GM13976 (cell line): ENCODE data around the gene C1orf198.

Source experiments
- DNase-seq: peaks from one replicate; pipeline ENCODE4 v3.0.0; 2012; ENCODE audit warnings: low spot score
- CTCF ChIP-seq: IDR thresholded peaks from 2 replicates; pipeline ENCODE4 v1.5.1; 2012; ENCODE audit warnings: borderline replicate concordance, mild to moderate bottlenecking; ENCODE audit not compliant: insufficient read depth; ENCODE audit errors: extremely low read depth, missing control alignments, control extremely low read depth
- in situ Hi-C: fragments of 300-500 bp; cut with MboI; formaldehyde crosslinking; loops from one replicate; pipeline ENCODE4 v1.12.0; 2022; ENCODE audit warnings: low sequenced_read_pairs, mixed read lengths, inconsistent platforms; ENCODE audit not compliant: unreplicated experiment

Gene C1orf198

DNA sequence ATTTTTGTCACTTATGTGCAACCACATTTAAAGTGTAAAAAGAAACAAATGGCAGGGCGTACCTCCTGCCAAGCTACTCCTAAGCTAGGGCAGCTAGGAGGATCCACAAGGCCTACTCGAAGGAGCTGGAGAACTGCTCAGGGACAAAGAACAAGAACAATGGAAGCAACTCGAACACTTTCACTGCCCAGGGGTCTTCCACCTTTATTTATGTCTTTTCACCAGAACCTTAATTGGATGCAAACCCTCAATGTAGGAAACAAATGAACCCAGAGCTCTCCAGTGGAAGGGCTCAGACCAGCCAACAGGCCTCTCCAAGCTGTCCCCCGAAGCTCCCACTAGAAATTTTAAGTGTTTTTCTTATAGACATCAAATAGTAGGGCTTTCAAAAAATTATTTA lies 39.9 kb downstream of the C1orf198 start:
- in situ Hi-C loops = no loop called here
- no peak for DNase-seq
- TF ChIP-seq CTCF = no peak

DNA sequence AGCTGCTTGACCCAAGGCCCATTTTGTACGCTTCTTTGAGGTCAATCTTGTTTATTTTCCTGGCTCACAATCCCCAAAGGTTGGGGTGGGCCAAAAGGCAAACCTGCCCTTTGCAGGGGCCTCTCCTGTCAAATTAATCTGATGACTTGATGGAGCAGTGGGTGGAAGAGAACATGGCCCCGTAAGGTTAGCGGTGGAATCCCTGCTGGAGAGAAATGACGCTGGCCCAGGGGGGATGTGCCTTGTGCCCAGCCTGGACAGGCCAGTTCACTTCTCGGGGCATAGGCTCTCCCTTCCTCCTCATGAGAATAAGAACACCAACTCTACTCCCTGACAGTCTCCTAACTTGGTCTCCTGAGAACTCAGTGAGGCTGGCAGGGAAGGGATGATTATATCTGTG lies 40.5 kb downstream of the C1orf198 start:
- in situ Hi-C loops = no loop called here
- DNase-seq = no peak
- no peak for TF ChIP-seq CTCF

DNA sequence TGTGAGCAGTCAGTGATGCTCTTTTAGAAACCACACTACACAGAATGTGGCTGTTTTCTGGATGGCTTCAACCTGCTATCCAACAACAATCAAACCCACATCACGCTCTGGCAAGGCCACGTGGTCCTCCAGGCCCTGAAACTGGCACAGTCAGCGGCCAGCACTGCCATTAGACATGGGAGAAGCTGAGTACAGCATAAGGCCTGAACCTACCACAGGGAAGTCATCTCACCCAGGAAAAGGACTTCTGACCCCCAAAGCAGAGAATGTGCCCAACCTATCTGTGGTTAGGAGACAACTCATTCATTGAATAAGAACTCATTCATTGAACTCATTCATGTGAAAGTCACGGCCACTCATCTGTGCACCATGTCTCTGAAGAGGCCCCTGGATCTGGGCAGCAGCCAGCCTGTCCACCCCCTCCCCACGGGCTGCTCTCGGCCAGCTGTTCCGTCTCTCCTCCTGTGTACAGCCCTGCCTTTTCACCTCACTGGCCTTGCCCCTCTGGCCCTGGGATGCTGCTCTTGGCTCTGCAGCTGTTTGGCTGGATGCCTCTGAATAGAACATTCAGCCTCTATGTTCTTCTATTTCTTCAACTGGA lies 41.1 kb downstream of the C1orf198 start:
- TF ChIP-seq CTCF = no peak
- in situ Hi-C loops = no loop called here
- DNase-seq = peak; percentile 6

DNA sequence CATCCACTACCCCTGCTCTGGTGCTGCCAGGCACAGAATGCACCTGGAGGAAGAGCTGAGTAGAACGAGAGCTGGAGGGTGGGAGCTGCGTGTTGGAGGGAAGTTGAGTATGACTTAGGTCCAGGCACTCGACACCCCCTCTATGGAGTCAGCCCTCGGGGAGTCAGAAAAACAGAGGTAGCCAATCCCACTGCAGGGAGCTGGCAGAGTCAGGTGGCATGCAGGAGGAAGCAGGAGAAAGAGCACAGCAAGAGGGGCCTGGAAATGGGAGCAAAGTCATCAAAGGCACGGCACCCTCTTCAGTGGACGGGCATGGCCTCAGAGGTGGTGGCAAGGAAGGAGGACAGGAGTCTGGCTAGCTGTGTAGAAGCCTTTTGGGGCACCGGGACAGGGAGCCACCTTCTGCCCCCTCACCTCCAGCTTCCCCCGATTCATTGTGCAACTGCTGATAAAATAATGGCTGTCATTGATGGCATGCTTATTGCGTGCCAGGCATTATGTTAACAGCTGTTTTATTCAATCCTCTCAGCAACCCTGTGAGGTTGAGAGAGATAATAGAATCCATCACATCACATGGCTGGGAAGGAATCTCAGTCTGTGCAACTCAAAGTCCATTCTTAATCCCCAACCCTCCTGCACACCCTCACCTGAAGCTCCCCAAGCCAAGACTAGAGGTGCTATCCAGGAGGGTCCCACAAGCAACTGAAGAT lies 42.0 kb downstream of the C1orf198 start:
- in situ Hi-C loops = no loop called here
- TF ChIP-seq CTCF = no peak
- no peak for DNase-seq

DNA sequence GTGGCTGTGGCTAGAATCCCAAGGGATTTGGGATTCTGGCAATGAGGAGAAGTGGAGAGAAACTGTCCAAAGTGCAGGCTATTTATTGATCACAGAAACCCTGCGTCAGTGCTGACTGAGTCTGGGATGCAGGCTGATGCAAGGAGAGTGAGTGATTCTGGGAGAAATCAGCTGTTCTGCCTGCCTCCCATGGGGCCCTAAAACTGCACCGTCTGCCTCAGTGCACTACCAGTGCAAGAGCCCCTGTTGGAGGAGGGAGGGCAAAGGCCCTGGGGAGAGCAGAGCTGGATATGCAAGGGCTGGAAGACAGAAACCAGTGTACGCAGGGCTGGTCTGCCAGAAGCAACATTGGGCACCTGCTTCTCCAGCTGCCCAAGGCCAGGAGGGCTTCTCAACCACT lies 42.6 kb downstream of the C1orf198 start:
- no peak for DNase-seq
- TF ChIP-seq CTCF = no peak
- in situ Hi-C loops = no loop called here

DNA sequence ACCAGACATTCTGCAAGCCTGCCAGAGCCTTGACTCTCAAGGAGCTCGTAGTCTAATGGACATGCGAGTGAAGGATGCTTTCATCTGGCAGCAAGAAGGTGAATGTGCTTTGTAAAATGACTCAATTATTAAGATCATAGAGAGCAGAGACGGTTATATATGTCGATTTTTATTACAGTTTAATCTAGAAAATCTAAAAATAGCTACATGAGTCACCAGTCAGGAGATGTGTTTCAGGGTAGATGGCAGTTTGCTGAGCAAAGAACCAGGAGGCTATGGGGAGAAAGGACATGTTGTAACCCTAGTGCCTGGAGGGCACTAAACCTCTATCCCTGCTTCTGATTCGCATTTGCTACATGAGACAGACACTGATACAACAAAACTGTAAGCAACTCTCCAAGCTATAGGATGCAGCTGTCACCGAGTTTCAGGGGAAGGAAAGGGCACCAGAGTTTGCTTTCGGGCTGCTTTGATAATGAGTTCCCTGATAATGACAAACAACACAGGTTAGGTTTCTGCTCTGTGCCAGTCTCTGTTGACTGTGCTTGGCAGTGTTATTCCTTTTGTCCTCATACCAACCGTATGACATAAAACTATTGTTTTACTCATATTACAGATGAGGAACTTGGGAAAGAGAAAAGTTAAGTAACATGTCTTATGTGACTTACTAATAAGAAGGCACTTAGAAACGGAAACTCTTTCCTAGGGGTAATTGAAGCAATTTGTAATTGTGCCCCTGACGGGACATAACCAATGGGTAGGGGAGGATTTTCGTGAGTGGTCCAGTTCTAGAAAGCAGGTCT lies 43.2 kb downstream of the C1orf198 start:
- no peak for DNase-seq
- in situ Hi-C loops = no loop called here
- TF ChIP-seq CTCF = no peak
